ENCODE measurements around the gene TAF12.
"Not testable (repeated sequence)": the region's sequence is repeated elsewhere in the genome, so short reads cannot be mapped to it uniquely, and the experiment has no call there.

Gene TAF12

DNA sequence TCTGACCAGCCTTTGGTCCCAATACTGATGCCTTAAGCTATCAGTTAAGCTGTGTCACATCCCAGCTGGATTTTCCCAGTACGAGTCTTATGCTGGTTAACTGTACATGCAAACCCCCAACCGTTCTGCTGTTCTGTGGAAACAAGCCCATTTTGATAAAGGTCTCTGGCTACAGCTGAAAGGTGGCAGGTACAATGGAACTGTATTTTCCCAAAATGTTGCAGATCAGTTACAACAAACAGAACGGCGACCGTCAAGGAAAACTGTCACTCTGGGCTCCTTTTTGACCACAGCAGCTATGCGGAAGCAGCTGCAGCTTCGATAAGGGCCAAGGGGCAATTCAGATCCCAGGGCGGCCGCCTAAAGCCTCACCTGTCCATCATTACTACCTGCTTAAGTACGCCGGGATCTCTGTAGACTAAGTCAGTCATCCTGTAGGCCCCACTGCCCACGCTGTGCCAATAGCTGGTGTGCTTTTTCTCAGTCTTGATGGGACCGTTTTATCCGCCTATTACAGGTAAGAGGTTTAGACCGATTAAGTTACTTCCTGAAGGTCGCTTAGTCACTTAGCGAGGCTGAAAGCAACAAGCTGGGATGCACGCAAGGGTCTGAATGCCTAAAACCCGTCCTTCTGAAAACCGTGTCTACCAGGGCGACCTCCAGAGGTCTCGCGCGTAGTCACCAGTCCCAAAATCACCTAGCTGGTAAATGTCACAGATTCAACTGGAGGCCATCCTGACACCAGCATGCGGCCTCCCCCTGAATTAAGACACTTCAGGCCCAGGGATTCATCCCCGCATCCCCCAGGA lies 61.9 kb downstream of the TAF12 start:
- DNase-seq, result no peak

- no peak for DNase-seq
These were observed 63.5 kb downstream of the TAF12 start for GRCh38 chr1:28579401-28579800.

DNA sequence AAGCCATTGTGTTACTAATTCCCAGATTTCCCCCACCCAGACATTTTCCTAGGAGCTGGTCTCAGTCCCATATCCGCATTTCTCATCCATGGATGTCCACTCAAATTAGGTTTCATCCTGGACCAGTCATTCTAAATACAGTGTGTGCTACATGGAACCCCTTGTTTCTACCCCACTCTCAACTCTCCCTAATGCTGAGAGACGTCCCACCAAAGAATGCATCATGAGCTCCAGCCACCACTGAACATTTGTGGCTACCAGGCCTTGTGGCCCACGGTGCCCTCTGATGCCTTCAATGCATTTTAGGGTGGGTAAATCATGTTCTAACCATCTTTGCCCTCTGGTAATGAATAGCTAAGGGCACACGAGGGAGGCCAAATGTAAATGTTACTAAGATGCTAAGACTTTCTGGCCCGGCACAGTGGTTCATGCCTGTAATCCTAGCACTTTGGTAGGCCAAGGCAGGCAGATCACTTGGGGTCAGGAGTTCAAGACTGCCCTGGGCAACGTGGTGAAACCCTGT lies 64.1 kb downstream of the TAF12 start:
- DNase-seq, result no peak

- no peak for DNase-seq
These were observed 64.9 kb downstream of the TAF12 start for GRCh38 chr1:28577738-28578536.

DNA sequence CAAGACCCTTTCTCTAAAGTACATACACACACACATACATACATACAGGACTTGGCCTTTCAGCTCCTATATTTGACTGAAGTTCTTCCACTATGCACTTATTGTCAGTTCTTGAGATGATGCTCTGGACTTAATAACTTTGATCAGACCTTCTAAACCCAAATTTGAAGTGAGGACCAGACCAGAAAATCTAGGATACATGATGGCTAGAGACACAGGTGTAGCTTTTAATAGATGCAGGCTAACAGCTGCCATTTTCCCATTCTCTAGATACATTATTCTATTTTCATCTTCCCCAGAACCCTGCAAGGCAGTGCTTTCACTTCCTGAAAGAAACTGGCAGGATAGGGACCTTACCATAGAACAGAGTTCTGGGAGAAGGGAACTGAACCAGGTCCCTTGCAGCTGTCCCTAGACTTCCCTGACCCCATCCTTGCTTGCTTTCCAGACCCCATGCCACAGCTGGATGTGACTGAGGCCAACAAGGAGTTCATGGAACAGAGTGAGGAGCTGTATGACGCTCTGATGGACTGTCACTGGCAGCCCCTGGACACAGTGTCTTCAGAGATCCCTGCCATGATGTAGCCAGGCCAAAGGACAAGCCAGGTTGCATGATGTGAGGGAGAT lies 65.7 kb downstream of the TAF12 start:
- no peak for DNase-seq

- DNase-seq, result no peak
These were observed 69.3 kb downstream of the TAF12 start for GRCh38 chr1:28573564-28573963.

DNA sequence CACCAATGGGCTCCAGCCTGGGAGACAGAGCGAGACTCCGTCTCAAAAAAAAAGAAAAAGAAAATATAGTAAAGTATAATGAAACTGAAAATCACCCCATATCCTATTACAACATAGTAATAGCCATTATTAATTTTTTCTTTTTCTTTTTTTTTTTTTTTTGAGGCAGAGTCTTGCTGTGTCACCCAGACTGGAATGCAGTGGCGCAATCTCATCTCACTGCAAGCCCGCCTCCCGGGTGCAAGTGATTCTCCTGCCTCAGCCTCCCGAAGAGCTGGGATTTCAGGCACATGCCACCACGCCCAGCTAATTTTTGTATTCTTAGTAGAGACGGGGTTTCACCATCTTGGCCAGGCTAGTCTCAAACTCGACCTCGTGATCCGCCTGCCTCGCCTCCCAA lies 70.0 kb downstream of the TAF12 start:
- DNase-seq, result not testable (repeated sequence)

GRCh38 chr1:28571911-28572310 lies 71.0 kb downstream of the TAF12 start:
- no peak for DNase-seq

GRCh38 chr1:28566931-28567330 lies 75.9 kb downstream of the TAF12 start:
- no peak for DNase-seq

GRCh38 chr1:28565726-28566125 lies 77.1 kb downstream of the TAF12 start:
- no peak for DNase-seq

DNA sequence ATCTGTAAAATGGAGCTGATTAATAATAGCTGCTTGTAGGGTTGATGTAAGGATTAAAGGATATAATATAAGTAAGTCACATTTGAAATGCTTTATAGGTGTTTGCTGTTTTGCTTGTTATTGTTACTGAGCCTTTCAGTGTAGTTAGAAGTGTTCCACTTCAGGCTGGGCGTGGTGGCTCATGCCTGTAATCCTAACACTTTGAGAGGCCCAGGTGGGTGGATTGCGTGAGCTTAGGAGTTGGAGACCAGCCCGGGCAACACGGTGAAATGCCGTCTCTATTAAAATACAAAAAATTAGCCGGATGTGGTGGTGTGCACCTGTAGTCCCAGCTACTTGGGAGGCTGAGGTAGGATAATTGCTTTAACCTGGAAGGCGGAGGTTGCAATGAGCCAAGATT lies 77.8 kb downstream of the TAF12 start:
- no peak for DNase-seq

GRCh38 chr1:28564310-28564709 lies 78.6 kb downstream of the TAF12 start:
- DNase-seq, result no peak

DNA sequence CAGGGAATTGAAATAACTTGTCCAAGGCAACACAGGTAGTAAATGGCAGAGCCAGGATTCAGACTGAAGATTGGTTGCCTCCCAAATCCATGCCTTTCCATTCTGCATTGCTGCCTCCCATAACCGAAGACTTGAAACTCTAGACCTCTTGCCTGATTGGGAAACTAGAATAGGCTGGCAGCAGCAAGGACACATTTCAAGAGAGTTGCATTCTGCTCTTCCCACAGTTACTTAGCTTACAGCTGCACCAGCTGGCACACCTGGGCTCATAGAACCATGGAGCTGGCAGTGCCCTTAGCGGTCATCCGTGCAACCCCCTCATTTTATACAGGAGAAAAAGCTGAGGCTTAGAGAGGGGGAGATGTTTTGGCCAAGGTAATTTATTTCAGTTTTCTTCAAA lies 82.0 kb downstream of the TAF12 start:
- no peak for DNase-seq
